ENCODE results near the gene IMMP2L. TPM values are rescaled to one million over a fixed set of nuclear protein-coding genes. Genes with fewer than 3 reads are reported as not detected.

IMMP2L gene
- total RNA-seq, 2 experiments from 2014 or later: 5.2 to 6.5 TPM

DNA sequence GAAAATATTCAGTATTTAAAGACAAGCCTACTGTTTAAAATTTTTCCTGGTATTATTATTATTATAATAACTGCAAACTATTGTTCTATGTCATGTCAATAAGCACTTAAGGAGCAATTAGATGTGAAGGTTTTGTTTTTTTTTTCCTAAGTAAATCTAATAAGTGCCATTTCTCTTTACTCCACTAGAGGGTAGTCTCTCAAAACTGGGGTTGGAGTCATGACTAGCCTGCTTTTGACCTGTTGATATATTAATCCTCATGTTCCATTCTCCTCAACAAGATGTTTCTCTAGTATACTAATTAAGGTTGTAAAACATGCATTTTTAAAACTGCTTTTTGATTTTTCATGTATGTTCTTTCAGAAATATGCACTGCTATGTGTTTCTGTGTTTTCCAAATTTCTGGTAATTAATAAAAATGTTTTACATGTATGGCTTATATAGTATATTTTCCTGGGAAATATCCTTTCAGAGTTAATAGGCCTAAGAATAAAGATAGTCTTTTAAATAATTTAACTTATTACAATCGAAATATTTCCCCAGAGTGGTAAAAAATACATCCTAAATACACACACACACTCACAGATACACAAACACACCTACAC lies 472.4 kb downstream of the IMMP2L start:
- no peaks in the 10 kb centered on the region for H3K27me3 Mint-ChIP-seq
- H3K27ac Mint-ChIP-seq: peak overlapping the region; percentile 48
- H3K9me3 Mint-ChIP-seq: peaks cover 12% of the 10 kb centered on the region
- H3K4me3 Mint-ChIP-seq: peak overlapping the region; percentile 99
- peaks cover 64% of the 10 kb centered on the region for H3K36me3 Mint-ChIP-seq (ENCODE audit: low read depth)
- no peak for DNase-seq
- POLR2A ChIA-PET: no interaction called here
- peaks cover 65% of the 10 kb centered on the region for H3K4me1 Mint-ChIP-seq
- CTCF ChIA-PET: interaction anchor here (0.7 to 1.0 kb wide), 2 partner anchors 9 to 557 kb away, joined by 3 read pairs; no protein-coding TSS in a partner anchor

DNA sequence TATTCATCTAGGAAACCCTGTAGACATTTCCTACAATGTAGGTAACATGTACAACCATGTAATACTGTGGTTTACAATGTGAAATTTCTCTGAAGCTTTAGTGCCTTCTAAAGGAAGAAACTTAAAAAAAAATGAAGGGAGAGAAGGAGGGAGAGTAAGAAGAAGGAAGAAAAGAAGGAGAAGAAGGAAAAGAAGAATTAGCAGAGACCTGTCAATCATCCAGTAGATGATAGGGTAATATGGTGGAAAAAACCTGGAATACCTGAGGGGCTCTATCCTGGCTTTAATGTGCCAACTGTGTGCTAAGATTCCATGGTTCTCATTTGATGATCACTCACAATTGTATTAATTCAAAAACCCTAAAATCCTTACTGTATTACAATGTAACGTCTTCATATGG lies 474.0 kb downstream of the IMMP2L start:
- H3K36me3 Mint-ChIP-seq (ENCODE audit: low read depth): peaks cover 54% of the 10 kb centered on the region
- no peak for DNase-seq
- H3K27ac Mint-ChIP-seq: no peak overlapping the region
- no peaks in the 10 kb centered on the region for H3K27me3 Mint-ChIP-seq
- H3K4me3 Mint-ChIP-seq: no peak overlapping the region
- H3K4me1 Mint-ChIP-seq: peaks cover 70% of the 10 kb centered on the region
- CTCF ChIA-PET: no interaction called here
- POLR2A ChIA-PET: no interaction called here
- peaks cover 16% of the 10 kb centered on the region for H3K9me3 Mint-ChIP-seq

DNA sequence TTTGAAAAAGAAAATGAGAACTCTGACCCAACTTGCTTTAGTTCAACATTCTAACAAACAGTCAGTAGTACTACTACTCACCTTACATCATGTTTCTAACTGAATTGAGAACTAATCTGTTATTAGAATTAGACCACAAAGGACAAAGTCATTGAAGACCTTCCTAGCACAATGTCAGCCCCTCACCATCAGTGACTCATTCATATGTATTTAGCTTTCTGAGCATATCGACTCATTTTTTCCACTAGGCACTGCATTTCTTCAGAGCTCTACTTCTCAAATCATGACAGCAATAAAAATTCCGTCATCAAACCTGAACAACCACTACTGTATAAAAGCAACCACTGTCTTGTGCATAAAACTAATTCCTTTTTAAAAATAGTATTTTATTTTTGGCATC lies 475.8 kb downstream of the IMMP2L start:
- Mint-ChIP-seq H3K9me3 (peaks cover 16% of the 10 kb centered on the region), H3K27me3 (no peaks in the 10 kb centered on the region), H3K36me3 (ENCODE audit: low read depth) (peaks cover 42% of the 10 kb centered on the region), H3K27ac (peak overlapping the region; percentile 44), H3K4me1 (peaks cover 82% of the 10 kb centered on the region), H3K4me3 (no peak overlapping the region)
- no peak for DNase-seq
- ChIA-PET CTCF (interaction anchor here (0.7 kb wide), 1 partner anchor 69 kb away, joined by 3 read pairs; no protein-coding TSS in a partner anchor), POLR2A (no interaction called here)

DNA sequence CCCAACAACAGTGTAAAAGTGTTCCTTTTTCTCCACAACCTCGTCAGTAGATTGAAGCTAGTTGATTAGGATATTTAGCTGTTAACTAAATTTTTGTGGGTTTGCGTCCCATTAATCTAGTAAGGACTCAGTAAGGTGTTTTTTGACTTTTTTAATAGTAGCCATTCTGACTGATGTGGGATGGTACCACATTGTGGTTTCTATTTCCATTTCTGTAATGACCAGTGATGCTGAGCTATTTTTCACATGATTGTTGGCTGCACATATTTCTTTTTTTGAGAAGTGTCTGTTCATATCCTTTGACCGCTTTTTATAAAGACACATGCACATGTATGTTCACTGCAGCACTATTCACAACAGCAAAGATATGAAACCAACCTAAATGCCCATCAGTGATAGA lies 476.9 kb downstream of the IMMP2L start:
- Mint-ChIP-seq H3K4me3 (peak overlapping the region; percentile 64), H3K27me3 (no peaks in the 10 kb centered on the region), H3K36me3 (ENCODE audit: low read depth) (peaks cover 35% of the 10 kb centered on the region), H3K4me1 (peaks cover 87% of the 10 kb centered on the region), H3K9me3 (peaks cover 16% of the 10 kb centered on the region), H3K27ac (peak overlapping the region; percentile 91)
- no peak for DNase-seq
- ChIA-PET POLR2A (no interaction called here), CTCF (interaction anchor here (0.8 to 1.3 kb wide), 4 partner anchors 9 to 13 kb away, joined by 3 to 4 read pairs (median 3); no protein-coding TSS in a partner anchor)

DNA sequence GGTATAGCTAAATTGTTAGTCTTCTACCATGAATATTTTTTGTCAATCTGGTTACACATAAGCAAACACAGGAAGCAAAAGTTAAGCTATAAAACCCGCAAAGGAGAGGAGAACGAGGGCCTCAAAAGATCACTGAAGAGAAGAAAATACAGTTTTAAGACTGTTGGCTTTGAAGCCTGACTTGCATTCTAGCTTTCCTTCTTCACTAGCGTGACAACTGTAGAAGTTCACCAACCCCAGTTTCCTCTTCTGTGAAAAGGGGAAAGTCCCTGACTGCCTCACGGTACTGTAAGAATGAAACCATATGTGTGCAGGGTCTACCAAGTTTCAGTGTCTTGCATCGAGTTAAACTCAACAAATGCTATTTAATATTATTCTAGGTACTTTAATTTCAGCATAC lies 478.9 kb downstream of the IMMP2L start:
- DNase-seq: peak; percentile 87
- H3K4me3 Mint-ChIP-seq: peak overlapping the region; percentile 64
- ChIA-PET POLR2A (interaction anchor here (0.6 to 1.3 kb wide), 3 partner anchors 9 to 71 kb away, joined by 3 to 8 read pairs (median 4); no protein-coding TSS in a partner anchor), CTCF (interaction anchor here (0.6 to 1.7 kb wide), 6 partner anchors 9 to 113 kb away, joined by 3 to 8 read pairs (median 4); no protein-coding TSS in a partner anchor)
- peaks cover 19% of the 10 kb centered on the region for H3K9me3 Mint-ChIP-seq
- H3K36me3 Mint-ChIP-seq (ENCODE audit: low read depth): peaks cover 37% of the 10 kb centered on the region
- H3K27me3 Mint-ChIP-seq: no peaks in the 10 kb centered on the region
- peak overlapping the region; percentile 91 for H3K27ac Mint-ChIP-seq
- H3K4me1 Mint-ChIP-seq: peaks cover 80% of the 10 kb centered on the region

DNA sequence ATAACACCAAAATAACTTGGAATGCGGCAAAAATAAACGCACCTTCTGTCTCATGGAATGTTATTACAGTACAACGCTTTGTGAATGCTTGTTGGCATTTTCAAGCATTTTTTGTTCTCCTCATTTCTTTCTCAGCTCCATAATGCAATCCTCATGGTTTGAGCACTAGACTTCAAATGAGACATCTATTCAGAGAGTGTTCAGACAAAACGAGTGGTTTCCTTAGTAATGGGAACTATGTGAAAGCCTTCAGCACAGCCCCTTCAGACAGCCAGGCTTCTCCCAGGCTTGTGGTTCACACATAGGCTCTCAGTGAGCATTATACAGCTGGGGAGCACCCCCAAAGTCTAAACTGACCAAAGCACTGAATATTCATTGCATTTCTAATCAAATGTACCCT lies 479.9 kb downstream of the IMMP2L start:
- peak overlapping the region; percentile 49 for H3K4me3 Mint-ChIP-seq
- peaks cover 75% of the 10 kb centered on the region for H3K4me1 Mint-ChIP-seq
- ChIA-PET CTCF (interaction anchor here (1.3 to 1.7 kb wide), 3 partner anchors 8 to 73 kb away, joined by 4 to 6 read pairs (median 4); no protein-coding TSS in a partner anchor), POLR2A (no interaction called here)
- H3K9me3 Mint-ChIP-seq: peaks cover 15% of the 10 kb centered on the region
- H3K36me3 Mint-ChIP-seq (ENCODE audit: low read depth): peaks cover 34% of the 10 kb centered on the region
- no peak for DNase-seq
- peak overlapping the region; percentile 91 for H3K27ac Mint-ChIP-seq
- no peaks in the 10 kb centered on the region for H3K27me3 Mint-ChIP-seq

DNA sequence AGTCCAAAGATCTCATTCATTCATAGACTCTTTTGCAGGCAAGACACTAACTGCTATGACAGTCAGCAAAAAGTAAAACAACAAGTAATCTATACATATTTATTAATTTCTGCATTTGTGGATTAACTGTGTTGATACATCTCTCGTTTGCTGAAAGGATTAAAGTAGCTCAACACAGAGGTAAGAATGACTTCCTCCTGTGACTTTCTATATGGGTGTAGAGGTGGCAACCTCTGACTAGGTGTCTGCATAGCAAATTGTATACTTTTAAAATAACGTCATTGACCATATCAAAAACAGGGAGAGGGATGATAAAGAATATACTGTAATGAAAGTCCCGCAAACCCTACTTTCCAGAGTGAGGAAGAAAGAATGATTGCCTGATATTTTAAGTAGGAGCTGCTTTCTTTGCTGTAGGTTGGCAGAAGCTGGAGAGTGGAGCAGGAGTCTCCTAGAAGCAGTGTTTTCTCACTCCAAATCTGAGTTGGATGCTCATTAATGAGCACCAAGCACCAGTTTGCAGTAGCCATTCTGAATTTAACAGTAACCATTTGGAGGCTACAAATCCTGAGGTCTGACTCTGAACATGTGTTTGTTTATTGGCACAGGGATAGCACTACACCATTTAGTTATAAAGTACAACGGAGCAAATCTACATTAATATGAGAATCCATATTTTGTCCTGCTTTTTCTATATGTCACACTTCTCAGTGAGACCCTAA lies 480.6 kb downstream of the IMMP2L start:
- DNase-seq: no peak
- H3K4me1 Mint-ChIP-seq: peaks cover 77% of the 10 kb centered on the region
- peak overlapping the region; percentile 91 for H3K27ac Mint-ChIP-seq
- ChIA-PET CTCF (interaction anchor here (1.0 to 1.3 kb wide), 2 partner anchors 55 to 73 kb away, joined by 3 to 4 read pairs; no protein-coding TSS in a partner anchor), POLR2A (no interaction called here)
- no peaks in the 10 kb centered on the region for H3K27me3 Mint-ChIP-seq
- peak overlapping the region; percentile 57 for H3K4me3 Mint-ChIP-seq
- peaks cover 15% of the 10 kb centered on the region for H3K9me3 Mint-ChIP-seq
- H3K36me3 Mint-ChIP-seq (ENCODE audit: low read depth): peaks cover 36% of the 10 kb centered on the region

DNA sequence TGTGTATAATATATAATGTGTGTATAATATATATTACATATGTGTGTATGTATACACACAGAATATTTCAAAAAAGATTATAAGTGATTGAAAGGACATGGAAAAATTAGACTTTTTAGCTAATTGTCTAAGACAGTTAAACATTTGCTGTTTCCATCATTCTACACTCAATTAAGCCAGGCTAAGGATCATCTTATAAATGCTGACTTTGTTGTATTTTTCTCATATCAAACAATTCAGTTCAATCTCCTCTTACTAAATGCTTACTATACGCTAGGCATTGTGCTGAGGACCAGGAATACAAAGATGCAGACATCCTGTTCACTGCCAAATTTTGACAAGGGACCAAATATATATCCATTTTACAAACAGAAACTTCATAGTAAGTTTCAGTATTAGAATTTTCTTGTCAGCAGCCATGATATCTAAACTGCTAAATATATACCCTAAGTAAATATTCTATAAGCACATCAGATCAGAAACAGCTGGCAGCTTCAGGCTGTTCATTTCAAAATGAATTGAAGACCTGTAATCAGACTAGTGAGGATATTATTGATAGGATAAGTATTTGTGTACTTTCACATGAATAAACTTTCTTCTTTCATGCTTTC lies 481.7 kb downstream of the IMMP2L start:
- Mint-ChIP-seq H3K9me3 (peaks cover 21% of the 10 kb centered on the region), H3K4me1 (peaks cover 78% of the 10 kb centered on the region), H3K4me3 (no peak overlapping the region), H3K36me3 (ENCODE audit: low read depth) (peaks cover 39% of the 10 kb centered on the region), H3K27ac (peak overlapping the region; percentile 91), H3K27me3 (no peaks in the 10 kb centered on the region)
- POLR2A ChIA-PET: no interaction called here
- CTCF ChIA-PET: interaction anchor here (0.6 to 1.4 kb wide), 2 partner anchors 13 to 19 kb away, joined by 3 read pairs; no protein-coding TSS in a partner anchor
- no peak for DNase-seq

DNA sequence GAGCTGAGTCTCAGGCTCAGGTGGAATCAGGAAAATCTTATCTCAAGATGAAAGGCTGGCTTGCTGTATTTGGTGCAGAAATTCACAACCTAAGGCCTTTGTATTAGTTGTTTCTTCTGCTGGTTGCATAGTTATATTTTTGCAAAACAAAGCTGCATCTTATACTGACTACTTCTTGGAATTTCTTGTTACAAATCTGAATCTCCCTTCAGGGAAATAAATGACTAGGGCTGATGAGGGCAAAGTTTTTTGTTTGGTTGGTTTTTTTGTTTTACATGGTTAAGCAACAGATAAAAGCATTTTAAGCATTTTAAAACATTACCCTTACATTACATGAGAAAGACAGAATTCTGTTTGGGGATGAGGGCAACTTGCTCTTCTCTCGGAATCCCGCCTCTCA lies 485.3 kb downstream of the IMMP2L start:
- Mint-ChIP-seq H3K9me3 (peaks cover 28% of the 10 kb centered on the region), H3K36me3 (ENCODE audit: low read depth) (peaks cover 53% of the 10 kb centered on the region), H3K27me3 (no peaks in the 10 kb centered on the region), H3K4me3 (no peak overlapping the region), H3K4me1 (peaks cover 73% of the 10 kb centered on the region), H3K27ac (peak overlapping the region; percentile 81)
- ChIA-PET POLR2A (no interaction called here), CTCF (interaction anchor here (1.3 to 1.6 kb wide), 3 partner anchors 15 to 46 kb away, joined by 4 read pairs; no protein-coding TSS in a partner anchor)
- no peak for DNase-seq

DNA sequence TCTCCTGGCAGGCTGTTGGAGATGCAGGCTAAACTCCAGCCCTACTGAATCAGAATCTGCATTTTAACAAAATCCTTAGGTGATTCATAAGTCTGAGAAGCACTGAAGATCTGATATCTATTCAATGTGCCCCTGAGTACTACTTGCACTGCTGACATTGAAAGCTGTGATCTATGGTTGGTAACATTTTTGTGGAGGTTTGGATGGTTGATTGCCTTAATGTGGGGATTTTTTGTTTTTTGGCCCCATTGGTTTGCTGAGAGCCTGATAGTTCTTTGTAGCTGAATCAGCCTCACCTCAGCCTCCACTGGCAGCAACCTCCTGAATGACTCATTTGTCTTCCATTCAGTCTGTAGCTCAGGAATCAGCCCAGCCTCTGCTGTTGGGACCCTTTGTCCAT lies 486.1 kb downstream of the IMMP2L start:
- Mint-ChIP-seq H3K4me1 (peaks cover 71% of the 10 kb centered on the region), H3K9me3 (peaks cover 29% of the 10 kb centered on the region), H3K27ac (peak overlapping the region; percentile 81), H3K4me3 (no peak overlapping the region), H3K27me3 (no peaks in the 10 kb centered on the region), H3K36me3 (ENCODE audit: low read depth) (peaks cover 51% of the 10 kb centered on the region)
- no peak for DNase-seq
- POLR2A ChIA-PET: no interaction called here
- CTCF ChIA-PET: interaction anchor here (0.7 to 1.6 kb wide), 6 partner anchors 9 to 65 kb away, joined by 3 to 4 read pairs (median 4); no protein-coding TSS in a partner anchor

DNA sequence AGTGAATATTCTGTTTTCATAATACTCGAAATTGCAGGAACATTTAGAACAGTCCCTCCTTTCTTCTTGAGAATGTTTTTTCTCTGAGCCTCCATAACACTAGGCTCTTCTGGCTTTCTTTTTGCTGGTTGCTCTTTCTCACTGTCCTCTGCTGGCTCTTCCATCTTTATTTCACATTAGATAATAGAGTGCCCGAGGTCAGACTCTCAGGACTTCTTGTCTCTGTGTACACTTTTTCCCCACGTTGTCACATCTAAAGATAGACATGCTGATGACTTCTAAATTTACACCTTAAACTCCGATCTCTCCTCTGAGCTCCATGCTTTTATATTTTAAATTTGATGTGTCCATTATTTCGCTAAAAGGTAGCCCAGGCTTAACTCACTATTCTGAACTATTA lies 486.8 kb downstream of the IMMP2L start:
- H3K27me3 Mint-ChIP-seq: no peaks in the 10 kb centered on the region
- peaks cover 51% of the 10 kb centered on the region for H3K36me3 Mint-ChIP-seq (ENCODE audit: low read depth)
- DNase-seq: no peak
- ChIA-PET POLR2A (no interaction called here), CTCF (interaction anchor here (0.7 to 1.6 kb wide), 4 partner anchors 10 to 64 kb away, joined by 3 to 4 read pairs (median 4); no protein-coding TSS in a partner anchor)
- no peak overlapping the region for H3K4me3 Mint-ChIP-seq
- no peak overlapping the region for H3K27ac Mint-ChIP-seq
- H3K9me3 Mint-ChIP-seq: peaks cover 29% of the 10 kb centered on the region
- H3K4me1 Mint-ChIP-seq: peaks cover 67% of the 10 kb centered on the region

DNA sequence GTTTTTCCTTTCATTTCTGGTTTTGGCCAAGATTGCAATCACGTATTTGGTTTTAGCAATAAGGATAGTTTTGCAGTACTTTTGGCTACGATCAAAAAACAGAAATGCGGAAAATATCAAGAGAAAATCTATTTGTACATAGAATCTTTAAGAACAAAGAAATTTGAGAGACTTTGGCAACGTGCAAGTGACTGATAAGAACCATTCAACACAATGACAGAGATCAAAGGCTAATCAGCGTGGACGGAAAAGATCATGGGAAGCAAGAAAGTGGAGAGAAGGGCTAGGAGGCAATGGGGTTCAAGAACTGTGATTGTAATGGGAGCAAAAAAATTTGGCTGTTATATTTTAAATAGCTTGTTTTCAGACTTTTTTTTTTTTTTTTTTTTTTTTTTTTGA lies 487.5 kb downstream of the IMMP2L start:
- Mint-ChIP-seq H3K27ac (peak overlapping the region; percentile 73), H3K4me1 (peaks cover 64% of the 10 kb centered on the region), H3K27me3 (no peaks in the 10 kb centered on the region), H3K36me3 (ENCODE audit: low read depth) (peaks cover 49% of the 10 kb centered on the region), H3K4me3 (no peak overlapping the region), H3K9me3 (peaks cover 28% of the 10 kb centered on the region)
- CTCF ChIA-PET: interaction anchor here (0.6 to 1.6 kb wide), 4 partner anchors 9 to 354 kb away, joined by 3 to 6 read pairs (median 4); no protein-coding TSS in a partner anchor
- POLR2A ChIA-PET: no interaction called here
- DNase-seq: no peak

Measured in activated CD4-positive, alpha-beta T cell treated with anti-CD3 and anti-CD28 coated beads, Interleukin-2, amount 10 ng/mL, durations not matched to agents 7 days and 5 days (primary cell).